A549 (cell line): ENCODE measurements around the gene ESPN. TPM values are rescaled to one million over a fixed set of nuclear protein-coding genes. Genes with fewer than 3 reads are reported as not detected.
"Not testable (repeated sequence)": the region's sequence is repeated elsewhere in the genome, so short reads cannot be mapped to it uniquely, and the experiment has no call there.

Source experiments
- ATAC-seq, 2 experiments: fragments of 200-7000 bp in 1 of 2; fragments of >200 bp in 1 of 2; cut with Nextera tagmentation in 1 of 2; cut with Tn5 transposase in 1 of 2; 3 replicates each; pipeline versions ENCODE4 v1.8.0 to v1.9.1; 2018 to 2020; ENCODE audit warnings: mild to moderate bottlenecking in 1 of 2, moderate library complexity in 1 of 2
- CTCF ChIA-PET: fragments of 300-600 bp; sonication (Branson Sonifier 250); formaldehyde crosslinking; extraction: SDS; loops from one replicate; lab custom pipeline; 2021; ENCODE audit warnings: antibody characterized with exemption, inconsistent platforms; lab: Yijun Ruan, JAX
- POLR2A ChIA-PET: fragments of 350-600 bp; formaldehyde crosslinking; extraction: SDS; loops from one replicate; lab custom pipeline; 2021; ENCODE audit warnings: antibody characterized with exemption, inconsistent platforms; lab: Yijun Ruan, JAX
- DNase-seq, 2 experiments: peaks; one replicate each; pipeline versions ENCODE4 v3.0.0 to v3.0.0-alpha.2; 2011 to 2016; ENCODE audit warnings: low read depth in 1 of 2, low spot score in 1 of 2
- FAIRE-seq: peaks from 2 replicates; lab custom pipeline; 2011; peaks lifted over from hg19 to GRCh38; lab: Jason Lieb, UNC
- H3K27ac ChIP-seq, 2 experiments: fragments of >200 bp; sonication (Bioruptor Twin); formaldehyde crosslinking; 3 replicates each; pipeline ENCODE4 v1.5.1; 2016 to 2017
- H3K4me1 ChIP-seq: fragments of >200 bp; sonication (Bioruptor Twin); formaldehyde crosslinking; 3 replicates; pipeline ENCODE4 v1.6.1; 2016
- H3K4me2 ChIP-seq: fragments of >200 bp; sonication (Bioruptor Twin); formaldehyde crosslinking; 3 replicates; pipeline ENCODE4 v1.6.1; 2016
- H3K4me3 ChIP-seq: fragments of >200 bp; sonication (Bioruptor Twin); formaldehyde crosslinking; 3 replicates; pipeline ENCODE4 v1.5.1; 2016
- H3K9me3 ChIP-seq: fragments of >200 bp; sonication (Bioruptor Twin); formaldehyde crosslinking; 3 replicates; pipeline ENCODE4 v1.6.1; 2016
- FOSL2 ChIP-seq, 2 experiments: fragments of 450-650 bp in 1 of 2; fragments of >200 bp in 1 of 2; sonication (Bioruptor Twin) in 1 of 2; formaldehyde crosslinking; IDR thresholded peaks; 2 replicates each; pipeline versions ENCODE4 v1.5.0 to v1.6.1; 2016 to 2020; ENCODE audit warnings: mild to moderate bottlenecking in 1 of 2, moderate library complexity in 1 of 2
- RAD21 ChIP-seq, 2 experiments: fragments of >200 bp in 1 of 2; sonication (Bioruptor Twin) in 1 of 2; formaldehyde crosslinking in 1 of 2; IDR thresholded peaks in 1 of 2; conservative IDR thresholded peaks in 1 of 2; 2 replicates in 1 of 2; 3 replicates in 1 of 2; pipeline ENCODE4 v1.6.1; 2012 to 2018; ENCODE audit warnings: inconsistent platforms in 1 of 2
- RARB ChIP-seq: fragments of 250-450 bp; sonication (Bioruptor Pico); IDR thresholded peaks from 2 replicates; pipeline ENCODE4 v1.8.0; 2021; ENCODE audit warnings: mild to moderate bottlenecking, moderate library complexity
- SMC3 ChIP-seq: fragments of >200 bp; sonication (Bioruptor Twin); formaldehyde crosslinking; IDR thresholded peaks from 3 replicates; pipeline ENCODE4 v1.6.1; 2018; ENCODE audit warnings: inconsistent platforms
- ZNF302 ChIP-seq: fragments of 250-450 bp; sonication (Bioruptor Pico); IDR thresholded peaks from 2 replicates; pipeline ENCODE4 v1.9.0; 2021; ENCODE audit warnings: inconsistent platforms, mild to moderate bottlenecking, moderate library complexity
- WGBS: methylation state at CpG from one replicate; pipeline ENCODE4 v1.1.6; 2017; ENCODE audit errors: missing lambda C conversion rate; 5-methylcytosine and 5-hydroxymethylcytosine counted together
- polyA plus RNA-seq, 4 experiments: library from polyadenylated mRNA; depleted of rRNA in 3 of 4; stranded (reverse); fragments of >200 nt; fragmentation: RNase III in 1 of 4; extraction: RNeasy Plus Mini Kit Qiagen cat#74134 plus additional on column Dnase treatment in 1 of 4; gene quantifications; 2 replicates in 3 of 4; 3 replicates in 1 of 4; pipeline ENCODE4 v1.2.3, GENCODE V29; 2011 to 2017
- TF ChIP-seq, protein P1 (sequence below): fragments of >200 bp; sonication (Bioruptor Twin); formaldehyde crosslinking; IDR thresholded peaks from 2 replicates; pipeline ENCODE4 v1.6.1; 2016
- TF ChIP-seq, protein P2 (sequence below): fragments of >200 bp; sonication (Bioruptor Twin); formaldehyde crosslinking; IDR thresholded peaks from 3 replicates; pipeline ENCODE4 v1.5.1; 2016

The ESPN gene
- polyA plus RNA-seq, 2 of the 4 experiments (the other 2 are of a cell fraction), result 0.22 to 0.28 TPM

DNA sequence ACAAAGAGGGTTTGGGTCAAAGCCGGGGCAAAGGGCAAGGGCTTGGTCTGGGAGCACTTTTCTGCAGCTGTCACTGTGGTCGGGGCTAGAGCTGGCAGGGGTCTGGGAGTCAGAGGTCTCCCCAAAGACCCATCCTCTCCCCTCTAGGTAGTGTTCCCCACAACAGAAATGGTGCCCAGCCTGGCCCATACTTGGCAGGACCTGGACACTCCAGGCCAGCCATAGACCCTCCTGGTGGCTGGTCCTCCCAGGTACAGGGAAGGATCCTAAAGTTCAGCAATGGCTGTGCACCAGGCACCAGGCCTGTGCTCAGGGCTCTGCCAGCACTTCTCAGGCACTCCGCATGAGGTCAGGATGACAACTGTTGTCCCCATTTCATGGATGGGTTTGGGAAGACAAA is 11.0 kb downstream of the ESPN start:
- no peak overlapping the region for H3K4me3 ChIP-seq
- POLR2A ChIA-PET, result no interaction called here
- TF ChIP-seq ZNF302 (CRISPR knock-in tag) (no peak), FOSL2 (IDR thresholded peaks at IDR 0.05) (no peak), FOSL2 (CRISPR knock-in tag; IDR thresholded peaks at IDR 0.05) (no peak)
- TF ChIP-seq, protein P1, sequence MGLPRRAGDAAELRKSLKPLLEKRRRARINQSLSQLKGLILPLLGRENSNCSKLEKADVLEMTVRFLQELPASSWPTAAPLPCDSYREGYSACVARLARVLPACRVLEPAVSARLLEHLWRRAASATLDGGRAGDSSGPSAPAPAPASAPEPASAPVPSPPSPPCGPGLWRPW, result no peak
- FAIRE-seq (no peak), DNase-seq (no peak), ATAC-seq (no peak)
- no peaks in the 10 kb centered on the region for H3K9me3 ChIP-seq
- CTCF ChIA-PET, result interaction anchor here (0.6 to 6.7 kb wide), 4 partner anchors 10 to 373 kb away, joined by 4 to 96 read pairs (median 18); partner anchors contain the start of genes ESPN and HES2
- H3K27ac ChIP-seq, result no peak overlapping the region
- 77% methylated on average over 3 of the region's 3 CpGs for WGBS
- peaks cover 5% of the 10 kb centered on the region; the same call in 1 of the 3 replicates for H3K4me1 ChIP-seq
- H3K4me2 ChIP-seq, result no peak overlapping the region

DNA sequence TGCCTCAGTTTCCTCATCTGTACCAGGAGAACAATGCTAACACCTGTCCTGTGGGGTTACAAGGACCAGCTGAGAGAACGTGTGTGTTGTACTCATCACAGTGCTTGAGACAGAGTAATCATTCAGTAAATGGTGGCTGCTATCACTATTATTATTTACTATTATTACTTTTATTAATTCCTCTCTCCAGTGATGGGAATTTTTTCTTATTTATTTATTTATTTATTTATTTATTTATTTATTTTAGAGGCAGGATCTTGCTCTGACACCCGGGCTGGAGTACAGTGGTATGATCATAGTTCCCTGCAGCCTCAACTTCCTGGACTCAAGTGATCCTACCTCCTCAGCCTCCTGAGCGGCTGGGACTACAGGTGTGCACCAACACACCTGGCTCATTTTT is 11.7 kb downstream of the ESPN start:
- WGBS, result 71% methylated on average over 3 of the region's 3 CpGs
- H3K4me1 ChIP-seq, FAIRE-seq, DNase-seq, POLR2A ChIA-PET, H3K4me2 ChIP-seq, H3K4me3 ChIP-seq, H3K27ac ChIP-seq, ATAC-seq, H3K9me3 ChIP-seq: not testable (repeated sequence)
- CTCF ChIA-PET, result interaction anchor here (2.7 to 6.7 kb wide), 5 partner anchors 11 to 88 kb away, joined by 18 to 96 read pairs (median 28); partner anchors contain the start of genes ESPN and HES2

DNA sequence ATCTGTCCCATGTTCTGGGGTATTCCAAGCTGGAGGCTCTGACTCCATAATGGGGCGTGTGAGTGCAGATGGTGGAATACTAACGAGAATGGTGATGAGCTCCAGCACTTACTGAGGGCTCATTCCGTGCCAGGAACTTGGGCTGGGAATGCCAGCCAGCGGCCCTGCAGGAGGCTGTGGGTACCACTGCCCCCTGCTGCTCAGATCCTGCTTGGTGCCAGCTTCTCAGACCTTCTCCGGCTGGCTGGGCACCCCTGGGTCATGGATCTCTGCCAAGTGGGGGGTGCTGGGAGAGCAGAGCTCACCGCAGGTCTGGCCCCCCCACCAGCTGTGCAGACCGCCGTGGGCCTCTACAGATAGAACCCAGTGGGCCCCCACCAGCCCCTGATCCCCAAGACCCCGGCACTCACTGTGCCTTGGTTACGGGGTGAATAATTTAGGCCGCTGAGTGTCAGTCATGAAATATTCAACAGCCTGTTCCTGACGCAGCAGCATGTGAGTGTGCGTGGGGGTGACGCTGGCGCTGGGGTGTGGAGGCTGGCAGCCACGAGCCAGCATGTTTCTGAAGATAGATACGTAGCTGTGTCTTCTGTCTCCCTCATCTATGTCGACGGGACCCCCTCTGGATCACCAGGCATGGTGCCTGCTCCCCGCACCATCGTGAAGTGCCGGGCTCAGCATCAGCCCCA is 12.6 kb downstream of the ESPN start:
- POLR2A ChIA-PET, H3K27ac ChIP-seq, FAIRE-seq, H3K9me3 ChIP-seq, H3K4me3 ChIP-seq, H3K4me1 ChIP-seq: not testable (repeated sequence)
- ATAC-seq, result peak; percentile 41 to 66; a peak in 5 of 6 replicates
- H3K4me2 ChIP-seq, result 0 out of 3 replicates have a peak overlapping the region, but pooled peaks have one; percentile 14
- DNase-seq, result peak in 1 of 2 experiments; percentile 63
- peak in 1 of 2 experiments; percentile 23; a peak in 2 of 5 replicates for TF ChIP-seq RAD21 (conservative IDR thresholded peaks at IDR 0.05 in 1 of 2, IDR thresholded peaks at IDR 0.05 in 1 of 2)
- TF ChIP-seq, protein P2, sequence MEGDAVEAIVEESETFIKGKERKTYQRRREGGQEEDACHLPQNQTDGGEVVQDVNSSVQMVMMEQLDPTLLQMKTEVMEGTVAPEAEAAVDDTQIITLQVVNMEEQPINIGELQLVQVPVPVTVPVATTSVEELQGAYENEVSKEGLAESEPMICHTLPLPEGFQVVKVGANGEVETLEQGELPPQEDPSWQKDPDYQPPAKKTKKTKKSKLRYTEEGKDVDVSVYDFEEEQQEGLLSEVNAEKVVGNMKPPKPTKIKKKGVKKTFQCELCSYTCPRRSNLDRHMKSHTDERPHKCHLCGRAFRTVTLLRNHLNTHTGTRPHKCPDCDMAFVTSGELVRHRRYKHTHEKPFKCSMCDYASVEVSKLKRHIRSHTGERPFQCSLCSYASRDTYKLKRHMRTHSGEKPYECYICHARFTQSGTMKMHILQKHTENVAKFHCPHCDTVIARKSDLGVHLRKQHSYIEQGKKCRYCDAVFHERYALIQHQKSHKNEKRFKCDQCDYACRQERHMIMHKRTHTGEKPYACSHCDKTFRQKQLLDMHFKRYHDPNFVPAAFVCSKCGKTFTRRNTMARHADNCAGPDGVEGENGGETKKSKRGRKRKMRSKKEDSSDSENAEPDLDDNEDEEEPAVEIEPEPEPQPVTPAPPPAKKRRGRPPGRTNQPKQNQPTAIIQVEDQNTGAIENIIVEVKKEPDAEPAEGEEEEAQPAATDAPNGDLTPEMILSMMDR, result peak; percentile 36; the same call in 2 of the 3 replicates
- 0 out of 3 replicates have a peak, but pooled peaks have one; percentile 10 for TF ChIP-seq SMC3
- 44% methylated on average over 11 of the region's 22 CpGs for WGBS
- CTCF ChIA-PET, result interaction anchor here (0.7 to 6.7 kb wide), 29 partner anchors 9 to 233 kb away, joined by 3 to 96 read pairs (median 6); partner anchors contain the start of genes ESPN and HES2

DNA sequence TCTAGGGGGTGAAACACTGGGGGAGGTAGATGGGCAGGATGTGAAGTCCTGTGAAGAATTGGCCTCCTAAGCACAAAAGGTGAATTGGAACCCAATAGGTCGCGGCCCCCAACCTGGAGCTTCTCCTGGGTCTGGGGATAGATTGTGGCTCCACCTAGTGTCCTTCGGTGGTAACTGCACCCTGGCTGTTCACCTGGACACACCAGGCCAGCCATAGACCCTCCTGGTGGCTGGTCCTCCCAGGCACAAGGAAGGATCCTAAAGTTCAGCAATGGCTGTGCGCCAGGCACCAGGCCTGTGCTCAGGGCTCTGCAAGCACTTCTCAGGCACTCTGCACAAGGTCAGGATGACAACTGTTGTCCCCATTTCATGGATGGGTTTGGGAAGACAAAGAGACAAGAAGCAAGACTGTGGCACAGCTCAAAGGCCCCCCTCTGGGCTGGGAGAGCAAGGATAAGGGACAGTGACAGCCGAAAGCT is 13.5 kb downstream of the ESPN start:
- no peak overlapping the region for H3K4me3 ChIP-seq
- no peak overlapping the region for H3K27ac ChIP-seq
- ChIA-PET CTCF (interaction anchor here (0.7 to 6.7 kb wide), 33 partner anchors 10 to 232 kb away, joined by 3 to 96 read pairs (median 5); partner anchors contain the start of genes ESPN and HES2), POLR2A (no interaction called here)
- FAIRE-seq, result no peak
- H3K4me1 ChIP-seq, result peaks cover 5% of the 10 kb centered on the region; the same call in 1 of the 3 replicates
- peak; percentile 74 to 83 for ATAC-seq
- TF ChIP-seq, protein P2, result peak; percentile 56
- TF ChIP-seq RAD21 (conservative IDR thresholded peaks at IDR 0.05 in 1 of 2, IDR thresholded peaks at IDR 0.05 in 1 of 2) (peak; percentile 50 to 51; a peak in 4 of 5 replicates), RARB (CRISPR knock-in tag) (no peak), SMC3 (peak; percentile 49; the same call in 2 of the 3 replicates)
- no peaks in the 10 kb centered on the region for H3K9me3 ChIP-seq
- 0% methylated on average over 5 of the region's 5 CpGs for WGBS
- peak; percentile 73 to 76 for DNase-seq
- no peak overlapping the region for H3K4me2 ChIP-seq
